Right lobe of liver (tissue), 4 donors: ENCODE measurements around the gene KIFC3.

Experiments used
- POLR2A ChIP-seq: fragments of 450-650 bp; IDR thresholded peaks from one replicate; pipeline ENCODE4 v1.6.1; 2017; ENCODE audit warnings: antibody characterized with exemption, mild to moderate bottlenecking
- TF ChIP-seq, protein P1 (sequence below), 4 donors: fragments of 200-600 bp in 3 of 4; fragments of 450-650 bp in 1 of 4; IDR thresholded peaks; one replicate each; pipeline versions ENCODE4 v1.5.1 to v1.8.0; 2016 to 2022; ENCODE audit warnings: antibody characterized with exemption in 4 of 4, mild to moderate bottlenecking in 2 of 4
- donor health status: DM: no; HTN: no; CAD: no.
- donor health status: DM: no; HTN: no; CAD: no.
- donor health status: DM: no; HTN: yes; CAD: no.

DNA sequence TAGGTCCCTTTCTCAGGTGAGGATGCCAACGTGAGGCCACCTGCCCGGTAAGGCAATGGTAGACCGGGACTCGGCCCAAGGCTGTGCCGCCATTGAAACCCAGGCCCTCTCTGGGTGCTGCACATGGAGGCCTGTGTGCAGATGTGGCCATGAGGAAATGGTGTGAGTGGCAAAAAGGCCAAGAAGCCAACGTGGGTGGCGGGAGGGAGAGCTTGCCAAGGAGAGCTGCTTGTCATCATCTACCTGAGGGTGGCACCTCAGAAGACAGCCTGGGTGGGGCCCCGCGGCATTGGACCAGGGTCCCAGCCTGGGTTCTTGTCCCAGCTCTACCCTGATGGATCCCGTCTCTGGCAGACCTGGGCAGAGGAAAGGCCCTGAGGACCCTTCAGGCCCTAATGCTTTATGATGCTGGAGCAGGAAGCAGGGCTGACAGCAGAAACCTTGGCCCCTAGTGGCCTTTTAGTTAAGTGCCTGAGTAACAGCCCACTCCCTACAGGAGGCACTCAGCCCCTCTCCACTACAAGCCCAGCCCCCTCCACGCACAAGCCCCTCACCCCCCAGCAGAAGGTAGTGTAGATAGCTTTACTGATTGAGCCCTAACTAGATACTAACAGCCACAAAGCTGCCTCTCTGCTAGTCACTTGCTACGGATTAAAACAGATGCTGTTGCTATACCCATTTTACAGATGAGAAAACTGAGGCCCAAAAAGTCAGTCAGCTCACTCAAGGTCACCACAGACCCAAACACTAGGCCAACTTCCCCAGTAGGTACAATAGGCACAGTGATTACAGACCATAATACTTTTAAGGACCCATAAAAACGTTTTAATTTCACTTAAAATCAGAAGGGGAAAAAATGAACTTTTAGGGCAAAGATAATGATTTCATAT, 26.2 kb upstream of the KIFC3 start:
- no peak for TF ChIP-seq POLR2A
- TF ChIP-seq, protein P1, sequence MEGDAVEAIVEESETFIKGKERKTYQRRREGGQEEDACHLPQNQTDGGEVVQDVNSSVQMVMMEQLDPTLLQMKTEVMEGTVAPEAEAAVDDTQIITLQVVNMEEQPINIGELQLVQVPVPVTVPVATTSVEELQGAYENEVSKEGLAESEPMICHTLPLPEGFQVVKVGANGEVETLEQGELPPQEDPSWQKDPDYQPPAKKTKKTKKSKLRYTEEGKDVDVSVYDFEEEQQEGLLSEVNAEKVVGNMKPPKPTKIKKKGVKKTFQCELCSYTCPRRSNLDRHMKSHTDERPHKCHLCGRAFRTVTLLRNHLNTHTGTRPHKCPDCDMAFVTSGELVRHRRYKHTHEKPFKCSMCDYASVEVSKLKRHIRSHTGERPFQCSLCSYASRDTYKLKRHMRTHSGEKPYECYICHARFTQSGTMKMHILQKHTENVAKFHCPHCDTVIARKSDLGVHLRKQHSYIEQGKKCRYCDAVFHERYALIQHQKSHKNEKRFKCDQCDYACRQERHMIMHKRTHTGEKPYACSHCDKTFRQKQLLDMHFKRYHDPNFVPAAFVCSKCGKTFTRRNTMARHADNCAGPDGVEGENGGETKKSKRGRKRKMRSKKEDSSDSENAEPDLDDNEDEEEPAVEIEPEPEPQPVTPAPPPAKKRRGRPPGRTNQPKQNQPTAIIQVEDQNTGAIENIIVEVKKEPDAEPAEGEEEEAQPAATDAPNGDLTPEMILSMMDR (IDR thresholded peaks at IDR 0.05): no peak
